Urinary bladder (tissue), 2 donors: ENCODE measurements around the gene RAB7B. TPM values are rescaled to one million over a fixed set of nuclear protein-coding genes. Genes with fewer than 3 reads are reported as not detected.

Experiments
- polyA plus RNA-seq: library from polyadenylated mRNA; stranded (reverse); fragments of 200-250 nt; gene quantifications from one replicate; pipeline ENCODE4 v1.2.3, GENCODE V29; 2013
- total RNA-seq: library from RNA; depleted of rRNA; stranded (reverse); fragments of >200 nt; gene quantifications from one replicate; pipeline ENCODE4 v1.2.3, GENCODE V29; 2014
- donor health status: healthy.

The RAB7B gene
- total and polyA plus RNA-seq, 2 donors = 4.6 to 11.5 TPM

Other genes with a start within 250 kb of the RAB7B start
- gene RAB29, start 227.9 kb downstream of the RAB7B start, total RNA-seq = 5.1 TPM
- gene RAB29, start 227.9 kb downstream of the RAB7B start, polyA plus RNA-seq = 24.1 TPM
- gene SLC41A1, start 190.2 kb downstream of the RAB7B start, total RNA-seq = 11.5 TPM
- gene SLC41A1, start 190.2 kb downstream of the RAB7B start, polyA plus RNA-seq = 24.1 TPM
- gene PM20D1, start 153.3 kb downstream of the RAB7B start, total RNA-seq = 1.6 TPM
- 2.0 TPM for gene PM20D1, start 153.3 kb downstream of the RAB7B start, polyA plus RNA-seq
- gene SLC26A9, start 59.9 kb downstream of the RAB7B start, total RNA-seq = not detected
- not detected for gene SLC26A9, start 59.9 kb downstream of the RAB7B start, polyA plus RNA-seq
- 0.26 TPM for gene CTSE, start 20.5 kb upstream of the RAB7B start, total RNA-seq
- 0.72 TPM for gene CTSE, start 20.5 kb upstream of the RAB7B start, polyA plus RNA-seq
- 12.5 TPM for gene RHEX, start 49.8 kb upstream of the RAB7B start, total RNA-seq
- gene RHEX, start 49.8 kb upstream of the RAB7B start, polyA plus RNA-seq = 8.5 TPM
- not detected for gene AVPR1B, start 114.0 kb upstream of the RAB7B start, total RNA-seq
- gene AVPR1B, start 114.0 kb upstream of the RAB7B start, polyA plus RNA-seq = not detected
- gene FAM72A, start 199.4 kb upstream of the RAB7B start, total RNA-seq = 2.0 TPM
- gene FAM72A, start 199.4 kb upstream of the RAB7B start, polyA plus RNA-seq = 1.2 TPM
- 71.5 TPM for gene SRGAP2, start 200.1 kb upstream of the RAB7B start, total RNA-seq
- gene SRGAP2, start 200.1 kb upstream of the RAB7B start, polyA plus RNA-seq = 23.0 TPM